ENCODE measurements around the gene PARVA.

- no peak for TF ChIP-seq ZFP3 (CRISPR knock-in tag; IDR thresholded peaks at IDR 0.05)
- TF ChIP-seq PATZ1 (CRISPR knock-in tag; IDR thresholded peaks at IDR 0.05; ENCODE audit: borderline replicate concordance) = no peak
- TF ChIP-seq CREB5 (CRISPR knock-in tag; IDR thresholded peaks at IDR 0.05; ENCODE audit: low read depth) = no peak
- no peak for TF ChIP-seq ZFP30 (CRISPR knock-in tag; IDR thresholded peaks at IDR 0.05)
- no peak for TF ChIP-seq SNAI2 (CRISPR knock-in tag; IDR thresholded peaks at IDR 0.05)
- no peak for TF ChIP-seq GLIS3 (CRISPR knock-in tag; IDR thresholded peaks at IDR 0.05)
- no peak for TF ChIP-seq BACH2 (CRISPR knock-in tag; IDR thresholded peaks at IDR 0.05; ENCODE audit: borderline replicate concordance)
- TF ChIP-seq TSHZ2 (CRISPR knock-in tag; IDR thresholded peaks at IDR 0.05) = no peak
- no peak for TF ChIP-seq OSR1 (CRISPR knock-in tag; IDR thresholded peaks at IDR 0.05)
- TF ChIP-seq TOX (CRISPR knock-in tag; IDR thresholded peaks at IDR 0.05; ENCODE audit: borderline replicate concordance) = no peak
- TF ChIP-seq RARB (CRISPR knock-in tag; IDR thresholded peaks at IDR 0.05) = no peak
Measured at GRCh38 chr11:12470236-12470635, 92.9 kb downstream of the PARVA start.
